HEK293T (cell line): Measurements from ENCODE around the gene ARHGAP27.

Source experiments
- CTCF ChIA-PET: fragments of 350-600 bp; formaldehyde crosslinking; extraction: SDS; loops from one replicate; lab custom pipeline; 2021; ENCODE audit warnings: antibody characterized with exemption, inconsistent platforms; lab: Yijun Ruan, JAX
- POLR2A ChIA-PET: fragments of 350-600 bp; formaldehyde crosslinking; extraction: SDS; loops from one replicate; lab custom pipeline; 2020; ENCODE audit warnings: antibody characterized with exemption, inconsistent platforms; lab: Yijun Ruan, JAX
- DNase-seq: peaks from one replicate; pipeline ENCODE4 v3.0.0; 2012; ENCODE audit warnings: mixed read lengths; ENCODE audit errors: extremely low spot score
- ARNT ChIP-seq: fragments of 450-650 bp; IDR thresholded peaks from 2 replicates; pipeline ENCODE4 v1.6.1; 2017; ENCODE audit warnings: mild to moderate bottlenecking
- BHLHE40 ChIP-seq: fragments of 450-650 bp; IDR thresholded peaks from 2 replicates; pipeline ENCODE4 v1.6.1; 2016; ENCODE audit warnings: mild to moderate bottlenecking, moderate library complexity, borderline replicate concordance
- CTBP1 ChIP-seq: fragments of 450-650 bp; IDR thresholded peaks from 2 replicates; pipeline ENCODE4 v1.6.1; 2016; ENCODE audit warnings: borderline replicate concordance
- ELF4 ChIP-seq: fragments of 450-650 bp; IDR thresholded peaks from 2 replicates; pipeline ENCODE4 v1.6.1; 2017; ENCODE audit warnings: antibody characterized with exemption
- FOXA1 ChIP-seq: fragments of 450-650 bp; IDR thresholded peaks from 2 replicates; pipeline ENCODE4 v1.6.1; 2016; ENCODE audit warnings: mild to moderate bottlenecking
- FOXK2 ChIP-seq: fragments of 450-650 bp; IDR thresholded peaks from 2 replicates; pipeline ENCODE4 v1.6.1; 2016; ENCODE audit warnings: mild to moderate bottlenecking
- FOXM1 ChIP-seq: fragments of 450-650 bp; IDR thresholded peaks from 2 replicates; pipeline ENCODE4 v1.6.1; 2017; ENCODE audit warnings: mild to moderate bottlenecking, borderline replicate concordance
- HDGF ChIP-seq: fragments of 450-650 bp; IDR thresholded peaks from 2 replicates; pipeline ENCODE4 v1.6.1; 2017; ENCODE audit warnings: antibody characterized with exemption, borderline replicate concordance
- L3MBTL2 ChIP-seq: fragments of 450-650 bp; conservative IDR thresholded peaks from 2 replicates; pipeline ENCODE4 v1.6.1; 2016; ENCODE audit warnings: mild to moderate bottlenecking
- LEF1 ChIP-seq: fragments of 450-650 bp; IDR thresholded peaks from 2 replicates; pipeline ENCODE4 v1.6.1; 2017; ENCODE audit warnings: mild to moderate bottlenecking, borderline replicate concordance
- NFRKB ChIP-seq: fragments of 450-650 bp; IDR thresholded peaks from 2 replicates; pipeline ENCODE4 v1.6.1; 2016; ENCODE audit warnings: mild to moderate bottlenecking, moderate library complexity
- PKNOX1 ChIP-seq: fragments of 450-650 bp; IDR thresholded peaks from 2 replicates; pipeline ENCODE4 v1.6.1; 2016
- SP1 ChIP-seq: fragments of 450-650 bp; IDR thresholded peaks from 2 replicates; pipeline ENCODE4 v1.6.1; 2017
- SUZ12 ChIP-seq: fragments of 450-650 bp; IDR thresholded peaks from 2 replicates; pipeline ENCODE4 v1.6.1; 2016; ENCODE audit warnings: mild to moderate bottlenecking
- TARDBP ChIP-seq: fragments of 450-650 bp; IDR thresholded peaks from 2 replicates; pipeline ENCODE4 v1.6.1; 2016
- ZNF384 ChIP-seq: fragments of 450-650 bp; IDR thresholded peaks from 2 replicates; pipeline ENCODE4 v1.6.1; 2016

The ARHGAP27 gene

GRCh38 chr17:45403906-45404490 lies 28.7 kb downstream of the ARHGAP27 start:
- no peak for DNase-seq
- ChIA-PET POLR2A (no interaction called here), CTCF (no interaction called here)
- TF ChIP-seq SP1 (no peak), ARNT (no peak), NFRKB (no peak), CTBP1 (no peak), SUZ12 (no peak), PKNOX1 (no peak), ELF4 (no peak)

- POLR2A ChIA-PET: no interaction called here
- CTCF ChIA-PET: interaction anchor here (0.6 kb wide), 1 partner anchor 536 kb away, joined by 3 read pairs; no protein-coding TSS in a partner anchor
- no peak for TF ChIP-seq FOXA1
- TF ChIP-seq FOXK2: no peak
- TF ChIP-seq ARNT: no peak
- TF ChIP-seq SP1: no peak
- no peak for TF ChIP-seq ELF4
- no peak for TF ChIP-seq L3MBTL2
- TF ChIP-seq CTBP1: no peak
- no peak for TF ChIP-seq ZNF384
- no peak for TF ChIP-seq SUZ12
- TF ChIP-seq NFRKB: no peak
- TF ChIP-seq FOXM1: no peak
- TF ChIP-seq TARDBP: no peak
- no peak for TF ChIP-seq HDGF
- DNase-seq: no peak
Observed at GRCh38 chr17:45402916-45403315, 29.8 kb downstream of the ARHGAP27 start.

- CTCF ChIA-PET: interaction anchor here (1.2 kb wide), 1 partner anchor 11 kb away, joined by 3 read pairs; no protein-coding TSS in a partner anchor
- no peak for TF ChIP-seq ELF4
- no peak for TF ChIP-seq CTBP1
- no peak for TF ChIP-seq LEF1
- TF ChIP-seq FOXK2: no peak
- TF ChIP-seq ZNF384: no peak
- TF ChIP-seq FOXA1: no peak
- TF ChIP-seq SP1: no peak
- TF ChIP-seq L3MBTL2: no peak
- no peak for TF ChIP-seq SUZ12
- no peak for DNase-seq
- POLR2A ChIA-PET: interaction anchor here (1.2 kb wide), 1 partner anchor 11 kb away, joined by 5 read pairs; no protein-coding TSS in a partner anchor
Observed at GRCh38 chr17:45398800-45399199, 33.9 kb downstream of the ARHGAP27 start.

GRCh38 chr17:45397796-45398195 lies 34.9 kb downstream of the ARHGAP27 start:
- TF ChIP-seq HDGF (no peak), CTBP1 (no peak), ZNF384 (no peak), BHLHE40 (no peak), FOXK2 (no peak), ELF4 (no peak), SUZ12 (no peak), FOXA1 (no peak), SP1 (no peak), PKNOX1 (no peak), L3MBTL2 (no peak)
- no peak for DNase-seq
- ChIA-PET POLR2A (interaction anchor here (1.2 kb wide), 1 partner anchor 12 kb away, joined by 5 read pairs; no protein-coding TSS in a partner anchor), CTCF (interaction anchor here (1.2 to 1.6 kb wide), 2 partner anchors 10 to 31 kb away, joined by 3 to 4 read pairs; no protein-coding TSS in a partner anchor)

- POLR2A ChIA-PET: no interaction called here
- CTCF ChIA-PET: interaction anchor here (0.7 to 1.6 kb wide), 2 partner anchors 32 to 207 kb away, joined by 3 to 4 read pairs; no protein-coding TSS in a partner anchor
- no peak for DNase-seq
- no peak for TF ChIP-seq FOXK2
- no peak for TF ChIP-seq L3MBTL2
- TF ChIP-seq FOXA1: no peak
- TF ChIP-seq PKNOX1: no peak
- TF ChIP-seq TARDBP: no peak
- no peak for TF ChIP-seq CTBP1
- TF ChIP-seq SUZ12: no peak
Observed at GRCh38 chr17:45396496-45397205, 36.0 kb downstream of the ARHGAP27 start.
